Panc1 (cell line): Measurements from ENCODE around the gene EFNA5. TPM values are rescaled to one million over a fixed set of nuclear protein-coding genes. Genes with fewer than 3 reads are reported as not detected.

Source experiments
- ATAC-seq: fragments of 200-7000 bp; cut with Tn5 transposase; 2 replicates; pipeline ENCODE4 v1.9.1; 2020; ENCODE audit warnings: mild to moderate bottlenecking, moderate library complexity
- BruUV-seq: library from RNA; stranded (reverse); fragments of 400-500 nt; replicated peaks from 2 replicates; lab custom pipeline; 2021; lab: Mats Ljungman, UMichigan
- CTCF ChIA-PET: fragments of 300-600 bp; sonication (Branson Sonifier 250); formaldehyde crosslinking; loops from one replicate; lab custom pipeline; 2022; ENCODE audit warnings: antibody characterized with exemption; lab: Charles Lee
- POLR2A ChIA-PET: fragments of 300-600 bp; sonication (Branson Sonifier 250); formaldehyde crosslinking; loops from one replicate; lab custom pipeline; 2022; ENCODE audit warnings: antibody characterized with exemption; lab: Charles Lee
- DNase-seq: peaks from one replicate; pipeline ENCODE4 v3.0.0-alpha.2; 2010; ENCODE audit warnings: low read depth, low spot score
- H3K27ac ChIP-seq: 2 replicates; pipeline ENCODE4 v1.5.1; 2011; ENCODE audit warnings: mild to moderate bottlenecking, low read length, inconsistent platforms
- H3K27me3 ChIP-seq: fragments of 200-500 bp; sonication (Bioruptor generic); 2 replicates; pipeline ENCODE4 v1.6.0; 2014; ENCODE audit warnings: low read length, inconsistent platforms; ENCODE audit not compliant: control insufficient read depth, insufficient read depth
- H3K36me3 ChIP-seq: fragments of 200-500 bp; sonication (Bioruptor generic); 2 replicates; pipeline ENCODE4 v1.5.1; 2014; ENCODE audit warnings: inconsistent platforms, mild to moderate bottlenecking, low read length, moderate library complexity; ENCODE audit not compliant: control insufficient read depth, insufficient read depth
- H3K4me1 ChIP-seq: 2 replicates; pipeline ENCODE4 v1.5.1; 2011; ENCODE audit warnings: inconsistent platforms, mild to moderate bottlenecking, low read length, moderate library complexity; ENCODE audit not compliant: control insufficient read depth, insufficient read depth
- H3K4me3 ChIP-seq, 2 experiments: 2 replicates each; pipeline ENCODE4 v1.5.1; 2011 to 2012; ENCODE audit warnings: low read depth in 2 of 2, low read length in 2 of 2, mild to moderate bottlenecking in 2 of 2, inconsistent platforms in 1 of 2, moderate library complexity in 1 of 2
- H3K9me3 ChIP-seq: fragments of 200-500 bp; sonication (Bioruptor generic); 2 replicates; pipeline ENCODE4 v1.5.1; 2014; ENCODE audit warnings: low read depth, mild to moderate bottlenecking, inconsistent platforms, low read length, moderate library complexity; ENCODE audit not compliant: control insufficient read depth, insufficient read depth
- CTCF ChIP-seq: fragments of 450-650 bp; IDR thresholded peaks from 2 replicates; pipeline ENCODE4 v1.5.1; 2017; ENCODE audit warnings: mild to moderate bottlenecking
- POLR2AphosphoS5 ChIP-seq: IDR thresholded peaks from 2 replicates; pipeline ENCODE4 v1.6.1; 2012; ENCODE audit warnings: mild to moderate bottlenecking, low read depth, low read length, moderate library complexity
- SIN3A ChIP-seq: IDR thresholded peaks from 2 replicates; pipeline ENCODE4 v1.6.1; 2012; ENCODE audit warnings: low read depth, mild to moderate bottlenecking, low read length, moderate library complexity, borderline replicate concordance; ENCODE audit not compliant: insufficient read depth
- TCF7L2 ChIP-seq: IDR thresholded peaks from 2 replicates; pipeline ENCODE4 v1.6.1; 2011; ENCODE audit warnings: mild to moderate bottlenecking, low read depth, low read length, inconsistent platforms
- in situ Hi-C: cut with HindIII; loops from 2 replicates; pipeline ENCODE4 v1.10.0; 2016; ENCODE audit warnings: low sequenced_read_pairs, low pct_unique_long_range_greater_than_20kb
- intact Hi-C: fragments of 100-400 bp; cut with micrococcal nuclease; formaldehyde crosslinking; loops from one replicate; pipeline ENCODE4 v1.10.0; 2022; ENCODE audit not compliant: unreplicated experiment
- total RNA-seq: library from RNA; stranded (reverse); gene quantifications from one replicate; pipeline ENCODE4 v1.2.1, GENCODE V29; 2021; ENCODE audit not compliant: unreplicated experiment
- TF ChIP-seq, protein P1 (sequence below), 2 experiments: IDR thresholded peaks; 2 replicates each; pipeline ENCODE4 v1.6.1; 2011 to 2012; ENCODE audit warnings: low read depth in 2 of 2, control low read depth in 1 of 2, low read length in 1 of 2, mild to moderate bottlenecking in 1 of 2, moderate library complexity in 1 of 2; ENCODE audit not compliant: insufficient read depth in 1 of 2

The EFNA5 gene
- total RNA-seq, 1 experiment from 2014 or later = 30.5 TPM

DNA sequence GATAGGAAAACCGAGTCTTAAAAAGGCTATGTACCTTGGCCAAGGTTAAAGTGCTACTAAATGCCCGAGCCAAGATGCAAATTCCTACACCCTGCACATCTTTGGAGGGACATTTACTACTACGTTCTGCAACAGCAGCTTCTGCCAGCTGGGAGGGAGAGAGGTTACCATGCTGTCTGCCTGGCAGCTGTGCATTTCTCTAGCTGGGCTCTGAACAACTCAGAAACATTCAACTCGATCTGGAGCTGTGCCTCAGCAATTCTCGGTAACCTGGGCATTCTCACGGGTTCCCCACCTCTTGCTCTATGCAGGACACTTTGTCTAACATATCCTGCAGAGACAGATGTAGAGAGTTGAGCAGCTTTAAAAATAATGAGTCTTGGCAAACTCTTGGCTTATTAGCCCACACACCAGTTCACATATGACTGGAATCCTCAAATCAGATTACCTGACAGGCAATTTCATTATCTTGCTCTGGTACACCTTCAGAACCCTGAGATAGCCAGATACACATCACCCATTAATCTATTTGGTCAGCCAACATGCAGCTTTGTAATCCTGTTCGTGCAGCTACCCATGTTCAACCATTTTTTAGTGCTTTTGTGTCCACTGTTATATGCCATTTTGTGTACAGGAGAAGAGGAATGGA is 115.8 kb downstream of the EFNA5 start:
- ATAC-seq (no peak), DNase-seq (no peak)
- Histone ChIP-seq H3K27me3 (no peaks in the 10 kb centered on the region), H3K36me3 (no peaks in the 10 kb centered on the region), H3K4me3 (no peak overlapping the region), H3K27ac (peak overlapping the region; percentile 58), H3K4me1 (peaks cover 59% of the 10 kb centered on the region), H3K9me3 (no peaks in the 10 kb centered on the region)
- intact Hi-C loops = no loop called here
- POLR2A ChIA-PET = no interaction called here
- BruUV-seq = no TSS peak
- no peak for TF ChIP-seq CTCF
- no peak for TF ChIP-seq TCF7L2
- TF ChIP-seq, protein P1, sequence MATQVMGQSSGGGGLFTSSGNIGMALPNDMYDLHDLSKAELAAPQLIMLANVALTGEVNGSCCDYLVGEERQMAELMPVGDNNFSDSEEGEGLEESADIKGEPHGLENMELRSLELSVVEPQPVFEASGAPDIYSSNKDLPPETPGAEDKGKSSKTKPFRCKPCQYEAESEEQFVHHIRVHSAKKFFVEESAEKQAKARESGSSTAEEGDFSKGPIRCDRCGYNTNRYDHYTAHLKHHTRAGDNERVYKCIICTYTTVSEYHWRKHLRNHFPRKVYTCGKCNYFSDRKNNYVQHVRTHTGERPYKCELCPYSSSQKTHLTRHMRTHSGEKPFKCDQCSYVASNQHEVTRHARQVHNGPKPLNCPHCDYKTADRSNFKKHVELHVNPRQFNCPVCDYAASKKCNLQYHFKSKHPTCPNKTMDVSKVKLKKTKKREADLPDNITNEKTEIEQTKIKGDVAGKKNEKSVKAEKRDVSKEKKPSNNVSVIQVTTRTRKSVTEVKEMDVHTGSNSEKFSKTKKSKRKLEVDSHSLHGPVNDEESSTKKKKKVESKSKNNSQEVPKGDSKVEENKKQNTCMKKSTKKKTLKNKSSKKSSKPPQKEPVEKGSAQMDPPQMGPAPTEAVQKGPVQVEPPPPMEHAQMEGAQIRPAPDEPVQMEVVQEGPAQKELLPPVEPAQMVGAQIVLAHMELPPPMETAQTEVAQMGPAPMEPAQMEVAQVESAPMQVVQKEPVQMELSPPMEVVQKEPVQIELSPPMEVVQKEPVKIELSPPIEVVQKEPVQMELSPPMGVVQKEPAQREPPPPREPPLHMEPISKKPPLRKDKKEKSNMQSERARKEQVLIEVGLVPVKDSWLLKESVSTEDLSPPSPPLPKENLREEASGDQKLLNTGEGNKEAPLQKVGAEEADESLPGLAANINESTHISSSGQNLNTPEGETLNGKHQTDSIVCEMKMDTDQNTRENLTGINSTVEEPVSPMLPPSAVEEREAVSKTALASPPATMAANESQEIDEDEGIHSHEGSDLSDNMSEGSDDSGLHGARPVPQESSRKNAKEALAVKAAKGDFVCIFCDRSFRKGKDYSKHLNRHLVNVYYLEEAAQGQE (IDR thresholded peaks at IDR 0.05; ENCODE audit: insufficient read depth in 1 of 2, low read depth in 2 of 2, low read length in 1 of 2) = no peak
- no peak for TF ChIP-seq SIN3A
- no peak for TF ChIP-seq POLR2AphosphoS5
- CTCF ChIA-PET = no interaction called here
- in situ Hi-C loops = no loop called here

DNA sequence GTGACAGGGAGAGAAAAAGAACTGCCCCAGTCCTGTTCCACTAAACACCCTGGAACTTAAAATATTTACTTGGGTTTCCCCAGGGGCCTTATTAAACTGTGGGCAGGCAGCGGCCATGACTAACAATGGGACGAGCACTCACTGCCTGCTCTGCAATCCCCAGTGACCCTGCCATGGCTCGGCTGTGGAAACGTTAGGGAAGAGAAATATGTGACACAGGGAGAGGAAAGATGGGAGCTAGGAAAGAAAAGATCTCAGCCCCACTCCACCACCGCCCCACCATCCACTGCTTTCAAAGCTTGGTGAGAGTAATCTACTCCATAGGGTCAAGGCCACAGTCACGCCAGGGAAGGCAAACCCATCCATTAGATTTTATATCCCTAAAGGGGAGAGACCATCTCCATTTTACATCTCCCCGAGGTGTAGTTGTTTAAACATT is 117.6 kb downstream of the EFNA5 start:
- Histone ChIP-seq H3K27me3 (no peaks in the 10 kb centered on the region), H3K4me3 (no peak overlapping the region), H3K36me3 (no peaks in the 10 kb centered on the region), H3K4me1 (peaks cover 51% of the 10 kb centered on the region), H3K9me3 (no peaks in the 10 kb centered on the region), H3K27ac (peak overlapping the region; percentile 56)
- BruUV-seq = no TSS peak
- no peak for DNase-seq
- in situ Hi-C loops = no loop called here
- intact Hi-C loops = no loop called here
- CTCF ChIA-PET = no interaction called here
- POLR2A ChIA-PET = no interaction called here
- peak; percentile 67 for ATAC-seq
- no peak for TF ChIP-seq SIN3A
- no peak for TF ChIP-seq CTCF
- TF ChIP-seq, protein P1 (IDR thresholded peaks at IDR 0.05; ENCODE audit: insufficient read depth in 1 of 2, low read depth in 2 of 2, low read length in 1 of 2) = no peak
- no peak for TF ChIP-seq POLR2AphosphoS5
- TF ChIP-seq TCF7L2 = no peak
